DND-41 (cell line): Measurements from ENCODE around the gene MGP.

ENCODE experiments used
- ATAC-seq: fragments of 200-7000 bp; cut with Tn5 transposase; 3 replicates; pipeline ENCODE4 v1.9.1; 2021; ENCODE audit warnings: low read depth; ENCODE audit not compliant: insufficient read depth
- DNase-seq: peaks from one replicate; pipeline ENCODE4 v3.0.0-alpha.2; 2020
- H2AFZ ChIP-seq: 2 replicates; pipeline ENCODE4 v1.6.0; 2012; ENCODE audit warnings: low read depth, low read length
- H3K27ac ChIP-seq: 2 replicates; pipeline ENCODE4 v1.5.1; 2012; ENCODE audit warnings: low read length, inconsistent platforms
- H3K27me3 ChIP-seq: fragments of 200-600 bp; sonication (generic); 2 replicates; pipeline ENCODE4 v1.6.0; 2012; ENCODE audit warnings: low read length, mild to moderate bottlenecking, inconsistent platforms; ENCODE audit not compliant: insufficient read depth, poor library complexity
- H3K36me3 ChIP-seq: 2 replicates; pipeline ENCODE4 v1.5.1; 2012; ENCODE audit warnings: low read length, inconsistent platforms; ENCODE audit not compliant: insufficient read depth
- H3K4me1 ChIP-seq: 2 replicates; pipeline ENCODE4 v1.5.1; 2012; ENCODE audit warnings: mild to moderate bottlenecking, low read length; ENCODE audit not compliant: insufficient read depth
- H3K4me2 ChIP-seq: 2 replicates; pipeline ENCODE4 v1.6.0; 2012; ENCODE audit warnings: mild to moderate bottlenecking, moderate library complexity, low read length, inconsistent platforms; ENCODE audit not compliant: insufficient read depth
- H3K4me3 ChIP-seq, 2 experiments: fragments of 200-600 bp in 1 of 2; shearing (Covaris generic) in 1 of 2; 2 replicates each; pipeline ENCODE4 v1.5.1; 2012 to 2016; ENCODE audit warnings: inconsistent platforms in 2 of 2, low read length in 2 of 2, mild to moderate bottlenecking in 2 of 2, low read depth in 1 of 2, moderate library complexity in 1 of 2
- H3K79me2 ChIP-seq: 2 replicates; pipeline ENCODE4 v1.6.0; 2012; ENCODE audit warnings: low read length, inconsistent platforms; ENCODE audit not compliant: insufficient read depth
- H3K9ac ChIP-seq: 2 replicates; pipeline ENCODE4 v1.6.0; 2012; ENCODE audit warnings: low read depth, mild to moderate bottlenecking, inconsistent platforms, low read length, moderate library complexity
- H3K9me3 ChIP-seq: 2 replicates; pipeline ENCODE4 v1.5.1; 2012; ENCODE audit warnings: low read length, moderate library complexity, mild to moderate bottlenecking, inconsistent platforms; ENCODE audit not compliant: insufficient read depth, severe bottlenecking
- H4K20me1 ChIP-seq: 2 replicates; pipeline ENCODE4 v1.6.0; 2012; ENCODE audit warnings: low read length; ENCODE audit not compliant: insufficient read depth
- CTCF ChIP-seq: IDR thresholded peaks from 2 replicates; pipeline ENCODE4 v1.5.1; 2012; ENCODE audit warnings: borderline replicate concordance, low read length, moderate library complexity, mild to moderate bottlenecking; ENCODE audit not compliant: poor library complexity, severe bottlenecking; ENCODE audit errors: extremely low read depth
- EZH2 ChIP-seq: IDR thresholded peaks from 3 replicates; pipeline ENCODE4 v1.6.1; 2012; ENCODE audit warnings: borderline replicate concordance, low read depth, mild to moderate bottlenecking, moderate library complexity, low read length, inconsistent platforms; ENCODE audit not compliant: severe bottlenecking

The MGP gene

DNA sequence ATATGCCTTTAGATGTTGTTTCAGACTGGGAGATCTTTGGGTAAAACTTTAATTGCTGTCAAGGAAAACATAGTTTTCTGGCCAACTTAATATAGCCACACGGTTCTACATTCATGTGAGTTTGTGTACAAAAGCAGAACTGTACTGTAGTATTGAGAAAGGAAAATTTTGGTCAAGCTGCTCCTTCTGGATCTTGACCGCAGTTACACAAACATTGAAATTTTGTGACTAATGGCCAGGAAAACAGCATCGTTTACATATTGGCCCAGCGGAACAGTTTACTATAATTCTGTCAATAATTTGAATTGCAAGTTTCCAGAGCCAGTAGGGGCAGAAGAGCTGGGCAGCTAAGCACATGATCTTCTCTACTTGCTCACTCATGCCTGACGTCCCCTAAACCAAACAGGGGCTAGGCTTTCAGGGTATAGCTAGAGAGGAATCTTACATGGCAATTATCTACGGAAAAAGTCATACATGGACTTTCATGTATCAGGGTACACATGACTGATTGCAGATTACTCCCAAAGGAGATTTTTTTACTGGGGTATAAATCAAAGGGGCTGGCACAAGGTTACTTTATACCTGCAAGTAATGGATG lies 31.0 kb downstream of the MGP start:
- H3K4me2 ChIP-seq = no peak overlapping the region
- no peaks in the 10 kb centered on the region for H3K9me3 ChIP-seq
- no peaks in the 10 kb centered on the region for H3K27me3 ChIP-seq
- no peaks in the 10 kb centered on the region for H3K36me3 ChIP-seq
- no peak overlapping the region for H3K27ac ChIP-seq
- DNase-seq (no peak), ATAC-seq (no peak)
- H4K20me1 ChIP-seq = no peaks in the 10 kb centered on the region
- H3K4me1 ChIP-seq = no peaks in the 10 kb centered on the region
- TF ChIP-seq EZH2 = no peak
- TF ChIP-seq CTCF = no peak
- no peak overlapping the region for H2AFZ ChIP-seq
- H3K79me2 ChIP-seq = no peaks in the 10 kb centered on the region
- no peak overlapping the region for H3K4me3 ChIP-seq
- H3K9ac ChIP-seq = no peak overlapping the region

- DNase-seq = no peak
- Histone ChIP-seq H3K4me2 (no peak overlapping the region), H2AFZ (no peak overlapping the region), H3K27ac (no peak overlapping the region), H3K9me3 (no peaks in the 10 kb centered on the region), H3K27me3 (no peaks in the 10 kb centered on the region), H3K36me3 (no peaks in the 10 kb centered on the region), H3K4me3 (no peak overlapping the region), H3K79me2 (no peaks in the 10 kb centered on the region), H3K9ac (no peak overlapping the region), H3K4me1 (no peaks in the 10 kb centered on the region), H4K20me1 (no peaks in the 10 kb centered on the region)
- no peak for ATAC-seq
- TF ChIP-seq CTCF = no peak
- TF ChIP-seq EZH2 = no peak
Measured at GRCh38 chr12:14853961-14854360, 31.7 kb downstream of the MGP start.

DNA sequence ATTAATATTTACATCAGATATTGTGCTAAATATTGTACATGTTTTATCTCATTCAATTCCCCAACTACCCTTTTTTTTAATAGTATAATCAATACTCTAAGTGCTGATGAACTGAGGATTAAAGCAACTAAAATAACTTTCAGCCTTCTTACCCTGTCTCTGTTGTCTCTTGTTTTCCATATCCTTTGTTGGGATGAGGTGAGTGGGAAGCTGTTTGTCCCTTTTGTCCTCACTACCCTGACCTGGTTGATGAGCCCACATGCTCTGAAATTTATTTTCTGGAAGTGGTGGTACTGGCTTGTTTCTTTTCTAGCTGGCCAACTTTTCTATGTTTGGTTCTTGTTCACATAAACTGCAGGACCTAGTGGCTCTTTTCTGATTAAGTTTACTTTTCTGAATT lies 32.8 kb downstream of the MGP start:
- Histone ChIP-seq H3K9ac (no peak overlapping the region), H4K20me1 (no peaks in the 10 kb centered on the region), H3K4me2 (no peak overlapping the region), H3K9me3 (no peaks in the 10 kb centered on the region), H3K27ac (no peak overlapping the region), H3K4me3 (no peak overlapping the region), H3K27me3 (no peaks in the 10 kb centered on the region), H3K4me1 (no peaks in the 10 kb centered on the region), H2AFZ (no peak overlapping the region), H3K36me3 (no peaks in the 10 kb centered on the region), H3K79me2 (no peaks in the 10 kb centered on the region)
- TF ChIP-seq EZH2 = no peak
- ATAC-seq = no peak
- no peak for DNase-seq

DNA sequence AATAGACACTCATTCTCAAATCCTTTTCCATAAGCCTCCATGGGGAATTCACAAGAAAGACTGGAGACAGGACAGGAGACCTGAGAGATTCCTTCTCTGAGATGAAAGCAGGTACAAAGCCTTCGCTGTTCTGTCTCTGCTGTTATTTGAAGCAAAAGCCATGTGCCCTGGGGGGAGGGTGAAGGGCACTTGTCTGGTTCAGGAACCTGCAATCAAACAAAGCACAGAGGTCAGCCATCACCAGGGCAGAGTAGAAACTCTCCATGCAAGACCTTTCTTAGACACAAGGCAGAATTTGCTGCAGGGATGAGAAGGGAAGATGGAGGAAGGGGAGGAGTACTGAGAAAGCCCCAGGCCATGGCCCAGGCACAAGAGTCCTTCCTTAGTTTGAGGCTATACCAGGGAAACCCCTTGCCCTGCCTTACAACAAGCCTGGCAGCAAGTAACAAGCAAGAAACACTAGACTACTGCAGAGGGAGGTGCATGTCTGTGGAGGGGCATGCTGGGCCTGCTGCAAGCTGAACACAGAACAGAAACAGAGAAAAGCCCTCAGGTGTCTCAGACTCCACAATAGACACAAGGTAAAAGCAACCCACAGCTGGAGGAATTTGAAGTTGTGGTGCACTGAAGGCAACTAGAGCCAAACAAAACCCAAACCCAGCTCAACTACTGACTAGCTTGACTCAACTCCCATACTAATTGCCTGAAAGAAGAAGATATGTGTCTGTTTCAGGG lies 34.6 kb downstream of the MGP start:
- H3K4me2 ChIP-seq = no peak overlapping the region
- no peak overlapping the region for H3K9ac ChIP-seq
- peak overlapping the region; percentile 11 for H2AFZ ChIP-seq
- H3K27me3 ChIP-seq = no peaks in the 10 kb centered on the region
- no peaks in the 10 kb centered on the region for H3K36me3 ChIP-seq
- ATAC-seq (no peak), DNase-seq (no peak)
- no peak overlapping the region for H3K27ac ChIP-seq
- H4K20me1 ChIP-seq = no peaks in the 10 kb centered on the region
- H3K9me3 ChIP-seq = no peaks in the 10 kb centered on the region
- H3K4me1 ChIP-seq = 0 out of 2 replicates have a peak, but pooled peaks cover 2% of the 10 kb centered on the region
- no peaks in the 10 kb centered on the region for H3K79me2 ChIP-seq
- H3K4me3 ChIP-seq = no peak overlapping the region
- TF ChIP-seq EZH2 (no peak), CTCF (no peak)
